ENCODE data around the gene DGKI.
A peak's percentile ranks its signal among the peaks of the same experiment; 100 is the strongest.

The DGKI gene

DNA sequence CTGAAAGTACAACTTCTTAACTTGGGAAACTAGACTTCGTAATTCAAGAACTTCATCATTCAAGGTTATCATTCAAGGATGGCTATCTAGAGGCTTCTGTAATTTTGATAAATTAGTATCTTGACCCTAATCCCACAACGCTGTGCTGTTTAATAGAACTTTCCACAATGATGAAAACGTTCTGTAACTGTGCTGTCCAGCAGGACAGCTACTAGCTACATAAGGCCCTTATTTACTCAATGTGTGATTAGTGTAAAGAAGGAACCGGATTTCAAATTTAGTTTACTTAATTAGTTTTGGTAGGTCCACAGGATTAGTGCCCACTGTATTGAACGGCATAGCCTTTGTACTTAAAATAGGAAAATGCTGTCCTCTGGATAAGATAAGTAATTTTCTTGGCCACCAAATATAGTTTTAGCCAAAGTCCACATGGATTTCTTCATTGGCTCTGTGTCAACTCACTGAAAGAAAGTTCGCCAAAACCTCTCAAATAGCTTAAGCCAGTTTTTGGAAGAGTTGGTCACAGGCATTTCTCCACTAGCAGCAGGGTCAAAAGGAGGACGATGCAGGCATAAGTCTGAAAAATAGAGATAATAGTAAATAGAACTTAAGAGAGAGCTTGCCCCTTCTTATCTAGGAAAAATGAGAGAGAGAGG lies 17.3 kb downstream of the DGKI start:
- H3K4me3 ChIP-seq (ENCODE audit: control insufficient read depth, low read depth, low read length) = no peak overlapping the region
- no peak for DNase-seq (ENCODE audit: low read depth)
- TF ChIP-seq, protein P1, sequence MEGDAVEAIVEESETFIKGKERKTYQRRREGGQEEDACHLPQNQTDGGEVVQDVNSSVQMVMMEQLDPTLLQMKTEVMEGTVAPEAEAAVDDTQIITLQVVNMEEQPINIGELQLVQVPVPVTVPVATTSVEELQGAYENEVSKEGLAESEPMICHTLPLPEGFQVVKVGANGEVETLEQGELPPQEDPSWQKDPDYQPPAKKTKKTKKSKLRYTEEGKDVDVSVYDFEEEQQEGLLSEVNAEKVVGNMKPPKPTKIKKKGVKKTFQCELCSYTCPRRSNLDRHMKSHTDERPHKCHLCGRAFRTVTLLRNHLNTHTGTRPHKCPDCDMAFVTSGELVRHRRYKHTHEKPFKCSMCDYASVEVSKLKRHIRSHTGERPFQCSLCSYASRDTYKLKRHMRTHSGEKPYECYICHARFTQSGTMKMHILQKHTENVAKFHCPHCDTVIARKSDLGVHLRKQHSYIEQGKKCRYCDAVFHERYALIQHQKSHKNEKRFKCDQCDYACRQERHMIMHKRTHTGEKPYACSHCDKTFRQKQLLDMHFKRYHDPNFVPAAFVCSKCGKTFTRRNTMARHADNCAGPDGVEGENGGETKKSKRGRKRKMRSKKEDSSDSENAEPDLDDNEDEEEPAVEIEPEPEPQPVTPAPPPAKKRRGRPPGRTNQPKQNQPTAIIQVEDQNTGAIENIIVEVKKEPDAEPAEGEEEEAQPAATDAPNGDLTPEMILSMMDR (conservative IDR thresholded peaks at IDR 0.05; ENCODE audit: control insufficient read depth, insufficient read depth, low read depth, low read length) = no peak

DNA sequence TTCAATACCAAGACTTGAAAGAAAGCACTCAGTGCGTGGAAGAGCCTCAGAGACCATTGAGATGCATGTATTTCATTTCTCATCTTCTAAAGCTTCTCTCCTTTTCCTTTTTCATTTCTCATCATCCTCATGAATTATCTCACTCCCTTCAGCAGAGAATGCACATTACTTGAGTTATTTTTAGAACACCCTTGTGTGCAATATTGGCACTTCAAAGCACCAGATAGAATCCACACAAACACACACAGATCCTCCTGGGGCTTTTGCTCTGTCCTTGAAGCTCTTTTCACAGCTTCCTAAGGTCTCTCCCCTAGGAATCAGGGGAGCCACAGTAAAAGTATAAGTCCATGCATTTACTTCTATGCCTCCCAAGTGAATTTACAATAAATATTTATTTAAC lies 18.3 kb downstream of the DGKI start:
- DNase-seq (ENCODE audit: low read depth) = no peak
- TF ChIP-seq, protein P1 (conservative IDR thresholded peaks at IDR 0.05; ENCODE audit: control insufficient read depth, insufficient read depth, low read depth, low read length) = no peak
- H3K4me3 ChIP-seq (ENCODE audit: control insufficient read depth, low read depth, low read length) = no peak overlapping the region

DNA sequence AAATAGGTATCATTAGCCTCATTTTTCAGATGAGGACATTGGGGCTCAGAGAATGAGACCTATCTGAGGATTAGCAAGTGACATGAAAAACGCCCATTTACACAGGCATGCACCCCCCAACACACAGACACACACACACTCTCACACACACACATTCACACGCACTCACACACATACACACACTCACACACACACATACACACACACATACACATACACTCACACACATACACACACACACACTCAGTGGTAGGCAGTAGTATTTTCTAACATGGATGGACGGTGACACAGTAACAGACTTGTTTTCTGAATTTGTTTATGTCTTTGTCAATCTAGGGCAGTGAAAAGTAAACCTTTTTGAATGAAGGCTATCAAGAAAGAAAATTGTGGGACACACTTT lies 21.3 kb downstream of the DGKI start:
- no peak for DNase-seq (ENCODE audit: low read depth)
- TF ChIP-seq, protein P1 (conservative IDR thresholded peaks at IDR 0.05; ENCODE audit: control insufficient read depth, insufficient read depth, low read depth, low read length) = no peak

DNA sequence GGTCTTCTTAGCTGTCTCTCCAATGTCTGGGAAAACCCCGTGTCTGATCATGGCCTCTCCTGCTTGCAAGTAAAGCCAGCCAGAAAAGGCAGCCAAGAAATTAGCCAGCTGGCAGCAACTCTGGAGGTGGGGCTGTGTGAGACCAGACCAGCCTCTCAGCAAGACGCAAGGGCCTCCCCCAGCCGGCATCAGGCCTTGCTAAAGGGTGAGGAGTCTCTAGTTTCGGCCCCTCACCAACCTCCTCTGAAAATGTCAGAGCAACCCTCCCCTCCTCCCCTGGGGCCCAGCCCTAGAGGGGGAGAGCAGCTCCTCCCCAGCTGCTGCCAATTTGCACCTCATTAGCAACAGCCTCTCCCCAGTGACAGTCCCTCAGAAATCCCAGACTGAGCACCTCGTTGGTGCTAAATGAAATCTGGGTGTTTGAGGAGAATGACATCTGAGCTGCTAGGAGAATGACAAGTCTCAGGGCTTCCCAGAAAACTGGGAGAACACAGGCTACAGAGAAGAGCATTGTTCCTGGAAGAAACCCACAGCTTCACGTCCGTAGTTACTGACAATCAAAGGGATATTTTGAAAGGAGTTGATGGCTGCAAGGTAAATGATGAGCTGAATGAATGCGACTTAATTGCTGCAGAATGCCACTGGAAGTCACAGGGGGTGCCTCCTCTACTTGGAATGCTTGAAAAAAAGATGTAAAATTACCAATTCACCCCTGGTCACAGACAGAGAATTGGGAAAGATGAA lies 25.9 kb downstream of the DGKI start:
- DNase-seq (ENCODE audit: low read depth) = peak; percentile 79
- no peak overlapping the region for H3K4me3 ChIP-seq (ENCODE audit: control insufficient read depth, low read depth, low read length)
- TF ChIP-seq, protein P1 (conservative IDR thresholded peaks at IDR 0.05; ENCODE audit: control insufficient read depth, insufficient read depth, low read depth, low read length) = no peak

More for the DNA sequence above, 21.3 kb downstream of the DGKI start:
- H3K4me3 ChIP-seq (ENCODE audit: control insufficient read depth, low read depth, low read length) = no peak overlapping the region

DNA sequence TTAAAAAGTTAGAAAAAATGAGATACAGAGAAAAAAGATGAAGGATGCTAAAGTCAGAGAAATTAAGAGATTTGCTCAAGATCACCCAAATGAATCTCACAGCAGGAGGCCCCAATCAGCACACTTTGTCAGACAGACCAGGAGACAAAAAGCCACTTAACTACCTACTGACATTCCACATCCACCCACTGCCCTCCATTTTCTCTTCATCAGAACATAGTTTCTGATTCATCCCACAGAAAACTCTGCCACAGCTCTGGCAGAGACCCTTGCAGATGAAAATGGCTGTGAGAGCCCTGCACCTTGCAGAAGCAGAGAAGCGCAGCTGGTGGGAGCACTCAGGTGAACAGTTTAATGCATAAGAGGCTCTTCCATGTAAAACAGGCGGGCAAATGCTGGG lies 26.6 kb downstream of the DGKI start:
- no peak for DNase-seq (ENCODE audit: low read depth)
- TF ChIP-seq, protein P1 (conservative IDR thresholded peaks at IDR 0.05; ENCODE audit: control insufficient read depth, insufficient read depth, low read depth, low read length) = no peak
- H3K4me3 ChIP-seq (ENCODE audit: control insufficient read depth, low read depth, low read length) = no peak overlapping the region

DNA sequence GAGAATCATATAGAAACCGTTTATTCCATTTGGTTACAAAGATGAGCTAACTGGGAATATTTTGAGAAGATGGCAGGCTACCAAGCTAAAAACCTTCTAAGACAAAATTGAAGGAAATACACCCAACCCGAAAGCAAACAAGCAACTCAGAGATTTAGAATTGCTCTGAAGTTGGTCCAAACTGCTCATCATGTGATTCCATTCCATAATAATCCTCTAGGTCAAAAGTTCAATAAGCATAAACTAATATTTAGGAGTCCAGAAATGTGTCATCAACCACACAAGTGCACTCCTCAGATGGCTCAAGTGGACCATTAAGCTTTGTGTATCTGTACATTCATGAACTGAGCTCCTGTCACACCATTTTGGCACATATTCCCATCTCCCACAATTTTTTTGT lies 28.7 kb downstream of the DGKI start:
- H3K4me3 ChIP-seq (ENCODE audit: control insufficient read depth, low read depth, low read length) = no peak overlapping the region
- TF ChIP-seq, protein P1 (conservative IDR thresholded peaks at IDR 0.05; ENCODE audit: control insufficient read depth, insufficient read depth, low read depth, low read length) = no peak
- DNase-seq (ENCODE audit: low read depth) = peak; percentile 73
